Activated CD8-positive, alpha-beta T cell treated with anti-CD3 and anti-CD28 coated beads for 36 hours (primary cell): Measurements from ENCODE around the gene CCDC14. TPM values are rescaled to one million over a fixed set of nuclear protein-coding genes. Genes with fewer than 3 reads are reported as not detected.

ENCODE experiments used
- ATAC-seq: fragments of 200-7000 bp; cut with Tn5 transposase; one replicate; pipeline ENCODE4 v1.10.0; 2021; ENCODE audit warnings: mild to moderate bottlenecking, moderate library complexity
- CTCF ChIA-PET: fragments of 350-600 bp; sonication (Branson Sonifier 250); formaldehyde crosslinking; loops from one replicate; lab custom pipeline; 2021; ENCODE audit warnings: antibody characterized with exemption; lab: Charles Lee
- POLR2A ChIA-PET: fragments of 350-600 bp; sonication (Branson Sonifier 250); formaldehyde crosslinking; loops from one replicate; lab custom pipeline; 2021; ENCODE audit warnings: antibody characterized with exemption; lab: Charles Lee
- DNase-seq: peaks from one replicate; pipeline ENCODE4 v3.0.0-alpha.2; 2020
- H3K27ac Mint-ChIP-seq: one replicate; pipeline ENCODE4 v1.8.0; 2021; ENCODE audit warnings: mild to moderate bottlenecking, mixed read lengths
- H3K27me3 Mint-ChIP-seq: one replicate; pipeline ENCODE4 v1.8.0; 2021; ENCODE audit warnings: mixed read lengths
- H3K36me3 Mint-ChIP-seq: one replicate; pipeline ENCODE4 v1.8.0; 2021; ENCODE audit warnings: low read depth, mixed read lengths
- H3K4me1 Mint-ChIP-seq: one replicate; pipeline ENCODE4 v1.8.0; 2021; ENCODE audit warnings: low read depth, mixed read lengths
- H3K4me3 Mint-ChIP-seq: one replicate; pipeline ENCODE4 v1.8.0; 2021; ENCODE audit warnings: mild to moderate bottlenecking, moderate library complexity, mixed read lengths
- H3K9me3 Mint-ChIP-seq: one replicate; pipeline ENCODE4 v1.8.0; 2021; ENCODE audit warnings: mixed read lengths
- intact Hi-C: fragments of 100-400 bp; cut with micrococcal nuclease; formaldehyde crosslinking; loops from one replicate; pipeline ENCODE4 v1.10.0; 2022
- total RNA-seq, 2 experiments: library from RNA; stranded (reverse); gene quantifications; one replicate each; pipeline ENCODE4 v1.2.3, GENCODE V29; 2021
- TF ChIP-seq, protein P1 (sequence below): fragments of 200-600 bp; IDR thresholded peaks from one replicate; pipeline ENCODE4 v1.8.0; 2022; ENCODE audit warnings: antibody characterized with exemption, mild to moderate bottlenecking

Gene CCDC14
- total RNA-seq, 2 experiments from 2014 or later: 34.1 to 35.1 TPM

GRCh38 chr3:123961508-123961856 lies 453 bp upstream of the CCDC14 start:
- H3K4me1 Mint-ChIP-seq: peaks cover 26% of the 10 kb centered on the region
- DNase-seq: no peak
- H3K27ac Mint-ChIP-seq: peak overlapping the region; percentile 92
- ATAC-seq: no peak
- peaks cover 3% of the 10 kb centered on the region for H3K27me3 Mint-ChIP-seq
- peak overlapping the region; percentile 96 for H3K4me3 Mint-ChIP-seq
- ChIA-PET CTCF (interaction anchor here (1.0 kb wide), 1 partner anchor 19 kb away, joined by 3 read pairs; no protein-coding TSS in a partner anchor), POLR2A (no interaction called here)
- no peaks in the 10 kb centered on the region for H3K36me3 Mint-ChIP-seq
- TF ChIP-seq, protein P1, sequence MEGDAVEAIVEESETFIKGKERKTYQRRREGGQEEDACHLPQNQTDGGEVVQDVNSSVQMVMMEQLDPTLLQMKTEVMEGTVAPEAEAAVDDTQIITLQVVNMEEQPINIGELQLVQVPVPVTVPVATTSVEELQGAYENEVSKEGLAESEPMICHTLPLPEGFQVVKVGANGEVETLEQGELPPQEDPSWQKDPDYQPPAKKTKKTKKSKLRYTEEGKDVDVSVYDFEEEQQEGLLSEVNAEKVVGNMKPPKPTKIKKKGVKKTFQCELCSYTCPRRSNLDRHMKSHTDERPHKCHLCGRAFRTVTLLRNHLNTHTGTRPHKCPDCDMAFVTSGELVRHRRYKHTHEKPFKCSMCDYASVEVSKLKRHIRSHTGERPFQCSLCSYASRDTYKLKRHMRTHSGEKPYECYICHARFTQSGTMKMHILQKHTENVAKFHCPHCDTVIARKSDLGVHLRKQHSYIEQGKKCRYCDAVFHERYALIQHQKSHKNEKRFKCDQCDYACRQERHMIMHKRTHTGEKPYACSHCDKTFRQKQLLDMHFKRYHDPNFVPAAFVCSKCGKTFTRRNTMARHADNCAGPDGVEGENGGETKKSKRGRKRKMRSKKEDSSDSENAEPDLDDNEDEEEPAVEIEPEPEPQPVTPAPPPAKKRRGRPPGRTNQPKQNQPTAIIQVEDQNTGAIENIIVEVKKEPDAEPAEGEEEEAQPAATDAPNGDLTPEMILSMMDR: no peak
- no peaks in the 10 kb centered on the region for H3K9me3 Mint-ChIP-seq
- intact Hi-C loops: no loop called here

DNA sequence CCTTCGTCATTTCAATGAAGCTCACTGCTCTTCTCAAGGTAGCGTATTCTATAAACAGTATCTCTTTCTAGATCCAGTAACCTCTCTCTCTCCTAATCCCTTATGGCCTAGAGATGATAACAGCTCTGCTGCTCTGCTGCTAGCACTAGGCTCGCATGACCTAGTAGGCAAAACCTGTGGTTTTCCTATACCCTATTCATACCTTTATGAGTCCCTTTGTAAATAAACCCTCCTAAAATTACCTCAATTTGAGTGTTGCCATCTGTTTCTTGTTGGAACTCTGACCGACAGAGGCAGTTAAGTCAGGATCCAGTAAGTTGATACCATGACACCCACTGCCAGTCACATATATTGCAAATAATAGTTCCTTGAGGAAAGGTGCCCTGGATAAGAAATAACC lies 7.3 kb downstream of the CCDC14 start:
- H3K9me3 Mint-ChIP-seq: no peaks in the 10 kb centered on the region
- ChIA-PET POLR2A (no interaction called here), CTCF (no interaction called here)
- no peaks in the 10 kb centered on the region for H3K27me3 Mint-ChIP-seq
- no peak overlapping the region for H3K4me3 Mint-ChIP-seq
- no peak overlapping the region for H3K27ac Mint-ChIP-seq
- ATAC-seq: no peak
- intact Hi-C loops: no loop called here
- H3K4me1 Mint-ChIP-seq: peaks cover 10% of the 10 kb centered on the region
- peaks cover 29% of the 10 kb centered on the region for H3K36me3 Mint-ChIP-seq
- TF ChIP-seq, protein P1: no peak
- no peak for DNase-seq

GRCh38 chr3:123952844-123953520 lies 8.0 kb downstream of the CCDC14 start:
- ChIA-PET CTCF (no interaction called here), POLR2A (interaction anchor here (0.5 kb wide), 1 partner anchor 30 kb away, joined by 4 read pairs; no protein-coding TSS in a partner anchor)
- ATAC-seq: no peak
- TF ChIP-seq, protein P1: no peak
- H3K27me3 Mint-ChIP-seq: no peaks in the 10 kb centered on the region
- no peak overlapping the region for H3K27ac Mint-ChIP-seq
- intact Hi-C loops: no loop called here
- H3K9me3 Mint-ChIP-seq: no peaks in the 10 kb centered on the region
- H3K4me3 Mint-ChIP-seq: no peak overlapping the region
- peaks cover 29% of the 10 kb centered on the region for H3K36me3 Mint-ChIP-seq
- peaks cover 4% of the 10 kb centered on the region for H3K4me1 Mint-ChIP-seq
- DNase-seq: no peak

GRCh38 chr3:123951522-123952447 lies 9.2 kb downstream of the CCDC14 start:
- ATAC-seq: no peak
- peaks cover 1% of the 10 kb centered on the region for H3K4me1 Mint-ChIP-seq
- H3K27ac Mint-ChIP-seq: no peak overlapping the region
- no peaks in the 10 kb centered on the region for H3K27me3 Mint-ChIP-seq
- DNase-seq: no peak
- intact Hi-C loops: no loop called here
- no peaks in the 10 kb centered on the region for H3K9me3 Mint-ChIP-seq
- H3K4me3 Mint-ChIP-seq: no peak overlapping the region
- TF ChIP-seq, protein P1: no peak
- ChIA-PET POLR2A (no interaction called here), CTCF (no interaction called here)
- H3K36me3 Mint-ChIP-seq: peaks cover 32% of the 10 kb centered on the region

- DNase-seq (no peak), ATAC-seq (no peak)
- Mint-ChIP-seq H3K27me3 (no peaks in the 10 kb centered on the region), H3K4me1 (no peaks in the 10 kb centered on the region), H3K9me3 (no peaks in the 10 kb centered on the region), H3K36me3 (peaks cover 31% of the 10 kb centered on the region), H3K27ac (no peak overlapping the region), H3K4me3 (no peak overlapping the region)
- intact Hi-C loops: no loop called here
- POLR2A ChIA-PET: no interaction called here
- CTCF ChIA-PET: interaction anchor here (0.9 kb wide), 1 partner anchor 9 kb away, joined by 4 read pairs; no protein-coding TSS in a partner anchor
- TF ChIP-seq, protein P1: no peak
These were observed 11.4 kb downstream of the CCDC14 start for GRCh38 chr3:123949641-123950040.
